Sciatic nerve (tissue), 2 donors: ENCODE measurements around the gene HSPA14. TPM values are rescaled to one million over a fixed set of nuclear protein-coding genes. Genes with fewer than 3 reads are reported as not detected.
"Not testable (repeated sequence)": the region's sequence is repeated elsewhere in the genome, so short reads cannot be mapped to it uniquely, and the experiment has no call there.

Source experiments
- ATAC-seq: fragments of 200-7000 bp; cut with Tn5 transposase; one replicate; pipeline ENCODE4 v1.9.1; 2020; ENCODE audit warnings: mild to moderate bottlenecking, moderate library complexity
- DNase-seq: peaks from one replicate; pipeline ENCODE4 v3.0.0-alpha.2; 2020; ENCODE audit warnings: low spot score
- intact Hi-C: fragments of 100-400 bp; cut with DNase I; formaldehyde crosslinking; loops from one replicate; pipeline ENCODE4 v1.14.2; 2022
- total RNA-seq: library from RNA; stranded (reverse); fragmentation: NEBNext Ultra II Directional; extraction: Animal tissue kit (Norgen Biotek cat#: 25700); gene quantifications from one replicate; pipeline ENCODE4 v1.2.1, GENCODE V29; 2021
- donor health status: DM: no; HTN: no; CAD: no.
- donor health status: DM: no; HTN: no; CAD: no.

Gene HSPA14
- total RNA-seq = 10.2 TPM

GRCh38 chr10:14837757-14838581, at the start of gene HSPA14, which contains the start of the genes CDNF and MSANTD7:
Gene HSPA14, plus strand, starts transcription at chr10:14838306. Its CDS starts 97 bp downstream, at chr10:14838403.
Gene CDNF, minus strand, starts transcription at chr10:14838037. Its CDS starts 91 bp downstream, at chr10:14837946.
Gene MSANTD7, plus strand, starts transcription at chr10:14838306. Its CDS starts 3,979 bp downstream, at chr10:14842285.
- intact Hi-C loops = no loop called here
- DNase-seq (peak; percentile 100), ATAC-seq (peak; percentile 100)

- ATAC-seq (no peak), DNase-seq (no peak)
- intact Hi-C loops = no loop called here
Measured at GRCh38 chr10:14798636-14799035, 39.5 kb upstream of the HSPA14 start.

- intact Hi-C loops = no loop called here
- ATAC-seq (no peak), DNase-seq (no peak)
Measured at GRCh38 chr10:14800397-14800796, 37.7 kb upstream of the HSPA14 start.

GRCh38 chr10:14801723-14802122, 36.4 kb upstream of the HSPA14 start:
- ATAC-seq = no peak
- intact Hi-C loops = no loop called here
- no peak for DNase-seq

- intact Hi-C loops = no loop called here
- no peak for ATAC-seq
- DNase-seq = no peak
Measured at GRCh38 chr10:14803827-14804226, 34.3 kb upstream of the HSPA14 start.

- ATAC-seq (no peak), DNase-seq (no peak)
- intact Hi-C loops = no loop called here
Measured at GRCh38 chr10:14806318-14806717, 31.8 kb upstream of the HSPA14 start.

GRCh38 chr10:14810969-14811953, 26.8 kb upstream of the HSPA14 start:
- intact Hi-C loops = no loop called here
- DNase-seq = no peak
- no peak for ATAC-seq

GRCh38 chr10:14812271-14812670, 25.8 kb upstream of the HSPA14 start:
- DNase-seq (no peak), ATAC-seq (no peak)
- intact Hi-C loops = no loop called here

- ATAC-seq = no peak
- DNase-seq = no peak
- intact Hi-C loops = no loop called here
Measured at GRCh38 chr10:14815681-14816080, 22.4 kb upstream of the HSPA14 start.

GRCh38 chr10:14816717-14817116, 21.4 kb upstream of the HSPA14 start:
- ATAC-seq, DNase-seq, intact Hi-C loops: not testable (repeated sequence)

GRCh38 chr10:14820010-14820774, 17.9 kb upstream of the HSPA14 start:
- intact Hi-C loops = loop anchor here (10.0 kb wide), 1 partner anchor 315 kb away; no protein-coding TSS in a partner anchor
- ATAC-seq (no peak), DNase-seq (no peak)

GRCh38 chr10:14820775-14821154, 17.3 kb upstream of the HSPA14 start:
- ATAC-seq (no peak), DNase-seq (no peak)
- intact Hi-C loops = loop anchor here (10.0 kb wide), 1 partner anchor 316 kb away; no protein-coding TSS in a partner anchor

GRCh38 chr10:14821635-14822375, 16.3 kb upstream of the HSPA14 start:
- intact Hi-C loops = loop anchor here (10.0 kb wide), 1 partner anchor 317 kb away; no protein-coding TSS in a partner anchor
- DNase-seq (no peak), ATAC-seq (no peak)

GRCh38 chr10:14822879-14823755, 15.0 kb upstream of the HSPA14 start:
- no peak for ATAC-seq
- intact Hi-C loops = loop anchor here (10.0 kb wide), 1 partner anchor 318 kb away; no protein-coding TSS in a partner anchor
- DNase-seq = no peak

GRCh38 chr10:14823966-14824365, 14.1 kb upstream of the HSPA14 start:
- DNase-seq = no peak
- no peak for ATAC-seq
- intact Hi-C loops = loop anchor here (10.0 kb wide), 1 partner anchor 319 kb away; no protein-coding TSS in a partner anchor

- ATAC-seq = no peak
- no peak for DNase-seq
- intact Hi-C loops = loop anchor here (10.0 kb wide), 1 partner anchor 321 kb away; no protein-coding TSS in a partner anchor
Measured at GRCh38 chr10:14826076-14826829, 11.9 kb upstream of the HSPA14 start.
